ENCODE results near the gene KRTAP4-11.
"Not testable (repeated sequence)": the region's sequence is repeated elsewhere in the genome, so short reads cannot be mapped to it uniquely, and the experiment has no call there.

Gene KRTAP4-11

DNA sequence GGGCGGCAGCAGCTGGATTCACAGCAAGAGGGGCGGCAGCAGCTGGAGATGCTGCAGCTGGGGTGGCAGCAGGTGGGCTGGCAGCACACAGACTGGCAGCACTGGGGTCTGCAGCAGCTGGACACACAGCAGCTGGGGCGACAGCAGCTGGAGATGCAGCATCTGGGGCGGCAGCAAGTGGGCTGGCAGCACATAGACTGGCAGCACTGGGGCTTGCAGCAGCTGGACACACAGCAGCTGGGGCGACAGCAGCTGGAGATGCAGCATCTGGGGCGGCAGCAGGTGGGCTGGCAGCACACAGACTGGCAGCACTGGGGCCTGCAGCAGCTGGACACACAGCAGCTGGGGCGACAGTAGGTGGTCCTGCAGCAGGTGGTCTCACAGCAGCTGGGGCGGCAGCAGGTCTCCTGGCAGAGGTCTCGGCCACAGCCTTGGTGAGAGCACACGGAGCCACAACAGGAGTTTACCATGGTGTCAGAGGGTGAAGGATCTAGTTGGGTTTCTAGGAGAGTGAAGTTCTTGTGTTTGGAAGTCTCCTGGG lies at the start of gene KRTAP4-11:
Gene KRTAP4-11, minus strand, starts transcription at position 528 of the 541 bp plus-strand sequence. Its CDS starts 58 bp downstream, at position 470.
- ATAC-seq = not testable (repeated sequence)

DNA sequence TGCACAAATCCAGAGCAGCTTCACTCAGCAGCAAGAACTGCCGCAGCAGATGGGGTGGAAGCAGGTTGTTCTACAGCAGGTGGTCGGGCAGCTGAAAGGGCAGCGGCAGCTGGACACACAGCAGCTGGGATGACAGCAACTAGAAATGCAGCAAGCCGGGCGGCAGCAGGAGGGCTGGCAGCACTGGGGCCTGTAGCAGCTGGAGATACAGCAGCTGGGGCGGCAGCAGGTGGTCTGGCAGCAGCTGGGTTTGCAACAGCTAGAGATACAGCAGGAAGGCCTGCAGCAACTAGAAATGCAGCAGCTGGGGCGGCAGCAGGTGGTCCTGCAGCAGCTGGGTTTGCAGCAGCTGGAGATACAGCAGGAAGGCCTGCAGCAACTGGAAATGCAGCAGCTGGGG lies 49.4 kb upstream of the KRTAP4-11 start:
- no peak for ATAC-seq

DNA sequence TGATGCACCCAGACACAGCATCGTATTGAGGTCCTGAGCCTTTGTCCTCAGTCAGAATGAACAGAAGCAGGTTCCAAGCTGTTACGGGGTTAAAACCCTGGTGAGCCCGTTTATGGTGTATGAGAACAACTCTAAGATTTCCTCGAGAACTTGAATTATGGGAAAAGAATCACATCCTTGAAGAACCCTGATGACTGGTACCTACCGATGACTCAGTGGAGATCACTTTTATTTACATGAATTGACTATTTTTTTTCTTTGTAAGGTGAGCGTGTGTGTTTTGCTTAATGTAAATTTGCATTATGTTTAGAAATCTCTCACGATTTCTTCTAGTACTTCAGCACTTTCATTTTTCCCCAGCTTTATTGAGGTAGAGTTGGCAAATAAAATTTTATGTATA lies 45.7 kb upstream of the KRTAP4-11 start:
- no peak for ATAC-seq

DNA sequence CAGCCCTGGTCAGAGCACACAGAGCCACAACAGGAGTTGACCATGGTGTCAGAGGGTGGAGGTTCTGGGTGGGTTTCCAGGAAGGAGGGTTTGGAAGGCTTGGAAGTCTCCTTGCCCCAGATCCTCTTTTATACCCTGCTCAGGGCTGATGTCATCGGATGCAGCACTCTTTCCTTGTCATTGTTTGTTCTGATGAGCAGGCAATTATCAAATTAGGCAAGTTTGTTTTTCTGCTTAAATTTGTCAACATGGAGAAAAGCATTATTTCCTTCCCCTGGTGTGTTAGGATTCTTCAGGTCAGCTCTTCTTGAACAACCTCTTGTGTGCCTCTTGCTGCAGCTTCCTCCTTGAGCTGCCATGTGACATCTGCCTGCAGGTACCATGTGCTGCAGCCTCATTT lies 42.5 kb upstream of the KRTAP4-11 start, which contains the start of gene KRTAP4-4:
Gene KRTAP4-4, minus strand, starts transcription at position 101 of the 400 bp plus-strand sequence. Its CDS starts 57 bp downstream, at position 44.
- ATAC-seq = no peak

DNA sequence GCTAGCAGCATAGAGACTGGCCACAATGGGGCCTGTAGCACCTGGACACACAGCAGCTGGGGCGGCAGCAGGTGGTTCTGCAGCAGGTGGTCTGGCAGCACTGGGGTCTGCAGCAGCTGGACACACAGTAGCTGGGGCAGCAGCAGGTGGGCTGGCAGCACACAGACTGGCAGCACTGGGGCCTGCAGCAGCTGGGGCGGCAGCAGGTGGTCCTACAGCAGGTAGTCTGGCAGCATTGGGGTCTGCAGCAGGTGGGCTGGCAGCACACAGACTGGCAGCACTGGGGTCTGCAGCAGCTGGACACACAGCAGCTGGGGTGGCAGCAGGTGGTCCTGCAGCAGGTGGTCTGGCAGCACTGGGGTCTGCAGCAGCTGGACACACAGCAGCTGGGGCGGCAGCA lies 42.0 kb upstream of the KRTAP4-11 start:
- ATAC-seq = not testable (repeated sequence)

DNA sequence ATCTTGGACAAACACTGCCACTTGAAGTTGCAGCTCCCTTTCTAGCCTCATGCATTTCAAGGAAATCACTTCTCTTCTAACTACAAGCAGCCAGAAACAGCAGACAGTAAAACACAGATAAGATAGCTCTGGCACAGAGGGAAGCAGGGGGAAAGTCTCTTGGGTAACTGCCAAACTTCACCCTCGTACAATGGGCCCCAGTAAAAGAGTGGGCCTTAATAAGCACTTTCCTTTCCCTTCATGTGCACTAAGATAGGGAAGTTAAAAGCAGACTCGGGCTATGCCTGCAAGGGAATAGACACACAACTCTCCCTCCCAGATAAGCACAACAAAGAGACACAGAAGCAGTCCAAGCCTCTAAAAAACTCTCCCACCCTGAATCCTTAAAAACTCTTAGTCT lies 35.7 kb upstream of the KRTAP4-11 start:
- ATAC-seq = no peak

DNA sequence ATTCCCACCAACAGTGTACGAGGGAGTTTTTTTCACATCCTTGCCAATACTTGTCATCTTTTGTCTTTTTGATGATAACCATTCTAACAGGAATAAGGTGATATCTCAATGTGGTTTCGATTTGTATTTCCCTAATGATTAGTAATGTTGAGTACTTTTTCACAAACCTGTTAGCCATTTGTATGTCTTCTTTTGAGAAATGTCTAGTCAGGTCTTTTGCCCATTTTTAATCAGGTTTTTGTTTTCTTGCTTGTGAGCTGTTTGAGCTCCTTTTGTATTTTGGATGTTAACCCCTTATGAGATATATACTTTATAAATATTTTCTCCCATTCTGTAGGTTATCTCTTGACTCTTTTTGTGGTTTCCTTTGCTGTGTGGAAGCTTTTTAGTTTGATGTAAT lies 33.4 kb upstream of the KRTAP4-11 start:
- ATAC-seq = no peak

DNA sequence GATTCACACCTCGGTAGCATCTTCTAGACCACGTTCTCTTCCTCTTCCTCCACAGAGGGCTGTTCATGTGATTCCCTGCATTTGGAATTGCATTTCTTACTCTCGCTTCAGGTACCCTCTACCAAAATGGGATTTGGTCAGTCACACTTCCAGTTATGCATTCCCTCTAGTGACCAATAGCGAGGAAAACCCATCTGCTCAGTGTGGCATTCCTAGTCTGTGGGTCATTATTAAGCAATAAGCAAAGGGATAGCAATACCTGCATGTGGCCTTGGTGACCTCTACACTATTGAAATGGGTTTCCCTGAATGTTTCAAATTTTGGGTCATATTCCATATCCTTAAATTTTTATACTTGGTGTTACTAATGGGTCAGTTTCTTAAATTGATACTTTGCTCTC lies 31.9 kb upstream of the KRTAP4-11 start:
- ATAC-seq = no peak

DNA sequence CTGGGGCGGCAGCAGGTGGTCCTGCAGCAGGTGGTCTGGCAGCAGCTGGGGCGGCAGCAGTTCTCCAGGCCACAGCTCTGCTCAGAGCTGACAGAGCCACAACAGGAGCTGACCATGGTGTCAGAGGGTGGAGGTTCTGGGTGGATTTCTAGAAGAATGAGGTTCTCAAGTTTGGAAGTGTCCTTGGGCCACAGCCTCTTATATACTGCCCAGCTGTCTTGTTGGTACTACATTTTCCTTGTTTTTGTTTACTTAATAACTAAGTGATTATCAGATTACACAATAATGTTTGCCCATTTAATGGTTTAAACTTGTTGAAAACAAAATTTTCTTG lies 31.4 kb upstream of the KRTAP4-11 start, which contains the start of gene KRTAP4-5:
Gene KRTAP4-5, minus strand, starts transcription at position 174 of the 334 bp plus-strand sequence. Its CDS starts 58 bp downstream, at position 116.
- ATAC-seq = no peak

DNA sequence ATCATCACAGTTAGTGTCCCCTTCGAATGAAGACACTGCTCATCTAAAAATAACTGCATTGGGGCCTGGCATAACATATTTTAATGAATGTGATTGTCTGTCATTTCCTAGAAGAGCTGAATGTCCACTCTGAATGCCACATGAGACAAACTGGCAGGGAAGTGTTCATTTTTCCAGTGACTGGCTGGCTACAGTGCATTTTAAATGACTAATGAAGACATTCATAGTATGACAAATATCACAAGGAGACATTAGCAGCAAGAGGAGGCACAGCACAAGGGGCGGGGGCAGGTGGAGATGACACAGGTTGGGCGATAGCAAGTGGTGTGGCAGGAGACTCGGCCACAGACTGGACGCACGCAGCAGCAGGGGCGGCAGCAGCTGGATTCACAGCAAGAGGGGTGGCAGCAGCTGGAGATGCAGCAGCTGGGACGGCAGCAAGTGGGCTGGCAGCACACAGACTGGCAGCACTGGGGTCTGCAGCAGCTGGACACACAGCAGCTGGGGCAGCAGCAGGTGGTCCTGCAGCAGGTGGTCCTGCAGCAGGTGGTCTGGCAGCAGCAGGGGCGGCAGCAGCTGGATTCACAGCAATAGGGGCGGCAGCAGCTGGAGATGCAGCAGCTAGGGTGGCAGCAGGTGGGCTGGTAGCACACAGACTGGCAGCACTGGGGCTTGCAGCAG lies 30.9 kb upstream of the KRTAP4-11 start:
- not testable (repeated sequence) for ATAC-seq

DNA sequence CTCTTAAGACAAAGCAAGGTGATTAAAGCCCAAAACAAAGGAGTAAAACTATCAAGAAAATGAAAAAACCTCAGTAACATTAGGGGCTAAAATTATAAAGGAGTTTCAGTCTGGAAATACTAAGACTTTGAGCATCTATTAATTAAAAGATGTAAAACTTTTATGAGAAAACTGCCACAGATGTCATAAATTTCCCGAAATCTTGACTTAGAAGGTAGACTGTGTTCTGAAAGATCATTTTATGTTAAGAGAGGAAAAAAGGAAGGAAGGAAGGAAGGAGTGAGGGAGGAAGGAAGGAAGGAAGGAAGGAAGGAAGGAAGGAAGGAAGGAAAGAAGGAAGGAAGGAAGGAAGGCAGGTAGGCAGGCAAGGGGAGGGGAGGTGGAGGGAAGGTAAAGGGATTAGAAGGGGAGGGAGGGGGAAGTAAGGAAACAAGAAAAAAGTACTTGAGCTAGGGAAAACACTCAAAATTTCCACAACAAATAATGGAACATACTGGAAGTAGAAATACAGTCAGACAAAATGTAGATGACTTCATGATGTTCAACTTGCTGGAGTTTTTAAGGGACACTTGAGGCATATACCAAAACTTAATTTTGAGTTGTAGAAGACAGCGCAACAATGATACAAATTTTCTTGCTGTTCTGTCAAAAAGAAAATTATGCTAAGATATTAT lies 29.5 kb upstream of the KRTAP4-11 start:
- ATAC-seq = no peak

DNA sequence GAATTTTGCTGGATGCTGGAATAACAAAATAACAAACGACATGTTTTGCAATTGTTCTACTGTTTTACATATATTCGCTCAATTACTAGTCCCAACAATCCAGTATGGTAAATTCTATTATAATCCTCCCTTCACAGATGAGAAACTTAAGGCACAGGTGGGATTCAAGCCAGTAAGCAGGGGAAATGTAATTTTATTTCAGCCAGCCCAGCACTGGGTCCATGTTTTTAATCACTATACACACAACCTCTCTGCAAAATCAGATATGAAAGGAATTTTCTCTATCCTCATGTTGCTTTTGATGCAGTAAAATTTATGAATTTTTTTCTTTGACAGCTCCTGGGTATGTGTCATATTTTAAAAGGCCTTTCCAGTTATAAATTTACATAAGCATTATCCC lies 27.1 kb upstream of the KRTAP4-11 start:
- no peak for ATAC-seq

DNA sequence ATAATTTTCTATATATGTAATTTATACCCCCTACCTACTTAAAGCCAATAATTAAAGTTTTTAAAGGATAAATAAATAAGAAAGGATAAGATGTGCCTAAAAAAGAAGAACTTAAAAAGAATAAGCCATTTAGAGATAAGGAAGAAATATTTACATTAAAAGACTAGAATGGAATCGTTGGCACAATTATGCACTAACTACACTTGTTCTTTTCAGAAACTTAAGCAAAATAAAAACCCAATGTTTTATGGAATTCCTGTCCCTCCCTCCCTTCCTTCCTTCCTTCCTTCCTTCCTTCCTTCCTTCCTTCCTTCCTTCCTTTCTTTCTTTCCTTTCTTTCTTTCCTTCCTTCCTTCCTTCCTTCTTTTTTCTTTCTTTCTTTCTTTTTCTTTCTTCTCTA lies 26.7 kb upstream of the KRTAP4-11 start:
- ATAC-seq = no peak

DNA sequence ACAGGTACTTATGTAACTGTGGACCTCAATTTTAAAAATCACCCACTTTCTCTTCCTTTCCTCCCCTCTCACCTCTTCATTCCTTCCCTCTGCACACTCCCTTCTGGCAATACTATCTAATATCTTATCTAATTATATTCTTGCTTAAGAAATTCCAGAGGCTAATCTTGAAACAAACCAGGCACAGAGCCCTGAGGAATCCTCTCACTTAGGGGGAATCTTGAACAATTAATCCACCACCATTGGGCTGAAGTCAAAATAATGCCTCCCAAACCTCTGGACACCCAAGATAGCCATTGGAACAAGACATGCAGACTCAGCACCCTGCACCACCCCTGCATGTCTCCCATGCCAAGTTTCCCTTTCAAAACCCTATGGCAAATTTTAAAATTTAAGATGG lies 23.2 kb upstream of the KRTAP4-11 start:
- no peak for ATAC-seq

DNA sequence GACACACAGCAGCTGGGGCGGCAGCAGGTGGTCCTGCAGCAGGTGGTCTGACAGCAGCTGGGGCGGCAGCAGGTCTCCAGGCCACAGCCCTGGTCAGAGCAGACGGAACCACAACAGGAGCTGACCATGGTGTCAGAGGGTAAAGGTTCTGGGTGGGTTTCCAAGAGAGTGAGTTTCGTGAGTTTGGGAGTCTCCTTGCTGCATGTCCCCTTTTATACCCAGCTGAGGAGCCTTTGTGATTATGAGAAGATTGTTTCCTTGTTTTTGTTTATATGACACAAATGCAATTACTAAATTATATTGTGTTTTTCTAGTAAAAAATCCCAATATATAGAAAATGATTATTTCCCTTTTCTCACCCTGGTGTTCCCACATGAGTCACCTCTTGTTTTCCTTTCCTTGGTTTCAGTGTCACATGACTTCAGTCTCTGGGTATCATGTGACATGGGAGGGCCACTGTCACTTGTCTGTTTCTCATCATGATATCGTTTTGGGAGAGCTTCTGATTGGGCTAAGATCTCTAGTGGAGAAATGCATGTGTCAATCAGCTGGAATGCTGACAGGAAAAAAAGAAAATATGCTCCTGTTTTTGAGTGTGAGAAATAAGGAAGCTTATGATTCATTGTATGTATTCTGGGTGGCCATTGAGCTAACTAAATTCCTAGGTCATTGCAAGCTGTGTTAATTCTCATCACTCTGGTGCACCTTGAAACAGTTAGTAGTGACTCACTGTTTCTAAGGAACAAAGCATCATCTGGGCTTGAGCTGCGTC lies 22.4 kb upstream of the KRTAP4-11 start, which contains the start of gene KRTAP4-6:
Gene KRTAP4-6, minus strand, starts transcription at position 185 of the 772 bp plus-strand sequence. Its CDS starts 57 bp downstream, at position 128.
- no peak for ATAC-seq

DNA sequence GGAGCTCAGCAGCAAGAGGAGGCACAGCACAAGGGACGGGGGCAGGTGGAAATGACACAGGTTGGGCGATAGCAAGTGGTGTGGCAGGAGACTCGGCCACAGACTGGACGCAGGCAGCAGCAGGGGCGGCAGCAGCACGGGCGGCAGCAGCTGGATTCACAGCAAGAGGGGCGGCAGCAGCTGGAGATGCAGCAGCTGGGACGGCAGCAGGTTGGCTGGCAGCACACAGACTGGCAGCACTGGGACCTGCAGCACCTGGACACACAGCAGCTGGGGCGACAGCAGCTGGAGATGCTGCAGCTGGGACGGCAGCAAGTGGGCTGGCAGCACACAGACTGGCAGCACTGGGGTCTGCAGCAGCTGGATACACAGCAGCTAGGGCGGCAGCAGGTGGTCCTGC lies 21.7 kb upstream of the KRTAP4-11 start:
- ATAC-seq = not testable (repeated sequence)

DNA sequence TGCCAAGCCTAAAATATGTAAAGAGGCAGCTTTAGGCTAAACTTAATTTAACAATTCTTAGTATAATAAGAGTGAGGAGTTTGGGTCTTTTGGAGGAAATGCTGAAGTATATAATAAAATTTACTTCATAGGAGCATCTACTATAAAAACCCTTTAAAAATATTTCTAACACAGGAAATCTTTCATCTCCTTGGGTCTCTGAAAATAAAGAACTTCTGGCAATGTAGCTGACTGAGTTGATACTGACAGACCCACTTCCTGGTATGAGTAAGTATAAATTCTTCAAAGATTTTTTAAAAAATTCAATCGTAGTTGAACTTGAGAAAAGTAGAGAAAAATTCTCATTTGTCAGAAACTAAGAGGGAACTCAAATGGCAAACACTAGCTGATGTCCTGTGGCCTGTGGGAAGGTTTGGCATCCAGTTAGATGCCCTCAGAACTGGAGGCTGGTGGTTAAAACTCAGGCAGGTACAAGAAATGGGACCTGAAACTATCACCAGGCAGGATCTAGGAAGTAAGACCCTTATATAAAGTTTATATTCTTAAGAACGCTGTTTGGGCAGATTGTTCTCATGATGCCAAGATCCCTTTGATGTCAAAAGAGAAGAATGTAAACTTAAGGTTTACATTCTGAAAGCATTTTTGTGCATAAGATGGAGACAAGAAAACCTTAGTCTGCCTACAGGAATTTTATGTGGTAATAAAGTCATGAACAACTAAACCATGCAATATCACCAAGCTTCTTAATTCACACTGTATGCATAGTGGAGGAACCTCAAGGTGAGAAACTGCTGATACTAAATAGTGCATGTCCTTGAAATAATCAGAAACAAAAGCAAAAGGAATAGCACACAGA lies 15.9 kb upstream of the KRTAP4-11 start:
- ATAC-seq = no peak

DNA sequence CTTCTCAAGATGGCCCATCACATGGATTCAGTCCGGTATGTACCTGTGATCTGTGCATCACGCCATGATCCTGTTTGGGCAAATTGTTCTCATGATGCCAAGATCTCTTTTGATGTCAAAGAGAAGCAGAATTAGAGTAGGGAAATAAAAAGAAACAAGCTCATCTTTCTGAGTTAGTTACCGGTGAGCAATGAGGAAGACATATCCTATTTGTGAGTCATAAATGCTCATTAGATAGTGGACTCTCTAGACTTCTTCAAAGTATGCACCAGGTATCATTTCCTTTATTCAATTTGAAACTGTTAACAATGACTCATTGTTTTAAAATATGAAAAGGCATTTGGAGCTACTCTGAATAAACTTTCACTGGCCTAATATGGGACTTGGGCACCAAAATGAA lies 13.8 kb upstream of the KRTAP4-11 start:
- ATAC-seq = peak in 1 of 2 donors; percentile 51

DNA sequence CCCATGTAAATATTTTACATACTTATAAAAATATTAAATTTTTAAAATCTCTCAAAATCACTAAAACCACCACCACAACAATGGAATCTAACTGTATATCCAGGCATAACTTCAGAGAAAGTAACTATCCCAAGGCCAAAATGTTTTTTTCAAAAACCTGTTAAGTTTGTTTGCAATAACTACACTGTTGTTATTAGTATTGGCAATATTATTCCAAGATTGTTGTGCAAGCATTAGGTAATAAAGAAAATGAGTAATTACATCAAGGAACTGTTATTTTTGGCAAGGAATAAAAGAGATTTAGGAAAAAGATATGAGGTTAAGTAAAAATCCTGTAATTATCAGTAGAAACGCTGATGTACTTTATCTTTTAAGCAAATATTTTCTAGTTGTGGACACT lies 9.2 kb upstream of the KRTAP4-11 start:
- no peak for ATAC-seq

DNA sequence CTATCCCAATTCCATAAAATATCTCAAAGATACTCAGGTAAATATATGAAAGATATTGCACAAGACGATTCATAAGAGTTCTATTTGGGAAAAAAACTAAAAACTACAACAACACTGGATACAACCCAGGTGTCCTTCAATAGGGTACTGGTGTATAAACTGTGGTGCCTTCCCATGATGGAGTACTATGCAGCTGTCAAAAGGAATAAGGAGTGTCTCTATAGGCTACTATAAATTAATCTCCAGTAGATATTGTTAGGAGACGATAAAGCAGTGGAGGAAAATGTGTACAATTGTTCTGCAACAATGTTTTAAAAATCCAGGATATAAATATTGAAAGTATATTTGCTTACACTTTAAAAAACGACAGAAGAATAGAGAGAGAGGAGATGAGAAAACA lies 8.2 kb upstream of the KRTAP4-11 start:
- ATAC-seq = no peak

DNA sequence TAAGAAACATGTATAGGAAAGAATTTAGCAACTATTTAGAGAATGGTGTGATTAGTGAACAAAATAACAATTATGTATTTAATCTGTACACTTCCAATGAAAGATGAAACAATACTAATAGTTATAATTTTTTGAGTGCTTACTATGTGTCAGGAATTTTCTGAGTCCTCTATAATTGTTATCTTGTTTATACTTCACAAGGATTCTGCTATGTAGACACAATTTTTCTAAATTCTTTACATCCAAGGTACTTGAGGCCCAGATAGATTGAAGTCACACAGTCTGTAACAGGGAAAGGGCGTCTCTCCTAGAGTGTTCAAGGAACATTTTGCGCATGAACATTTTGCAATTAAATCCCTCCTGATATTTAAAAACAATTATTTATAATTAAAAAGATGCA lies 6.9 kb upstream of the KRTAP4-11 start:
- no peak for ATAC-seq

DNA sequence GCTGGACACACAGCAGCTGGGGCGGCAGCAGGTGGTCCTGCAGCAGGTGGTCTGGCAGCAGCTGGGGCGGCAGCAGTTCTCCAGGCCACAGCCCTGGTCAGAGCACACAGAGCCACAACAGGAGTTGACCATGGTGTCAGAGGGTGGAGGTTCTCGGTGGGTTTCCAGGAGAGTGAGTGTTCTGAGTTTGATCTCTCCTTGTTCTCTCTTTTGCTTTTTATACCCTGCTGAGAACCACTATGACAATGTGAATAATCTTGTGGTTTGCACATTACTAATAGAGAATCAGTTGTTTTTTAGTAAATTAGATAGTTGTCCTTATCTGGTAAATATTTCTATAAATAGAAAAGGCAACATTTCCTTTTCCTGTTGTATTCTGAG lies 5.8 kb upstream of the KRTAP4-11 start, which contains the start of gene KRTAP4-12:
Gene KRTAP4-12, minus strand, starts transcription at position 192 of the 381 bp plus-strand sequence. Its CDS starts 60 bp downstream, at position 132.
- ATAC-seq = not testable (repeated sequence)

All from activated CD4-positive, CD25-positive, alpha-beta regulatory T cell treated with anti-CD3 and anti-CD28 coated beads, Interleukin-2, amount 50 U/mL, for 24 hours (primary cell).